IMR-90 (cell line): ENCODE measurements around the gene POLRMT. TPM values are rescaled to one million over a fixed set of nuclear protein-coding genes. Genes with fewer than 3 reads are reported as not detected.

Source experiments
- ATAC-seq: fragments of 200-7000 bp; cut with Tn5 transposase; 2 replicates; pipeline ENCODE4 v1.9.1; 2020; ENCODE audit warnings: low read depth, mild to moderate bottlenecking, moderate library complexity
- BruUV-seq: library from RNA; stranded (reverse); fragments of 400-500 nt; replicated peaks from 2 replicates; lab custom pipeline; 2021; lab: Mats Ljungman, UMichigan
- CTCF ChIA-PET: fragments of 300-600 bp; formaldehyde crosslinking; extraction: SDS; loops from one replicate; lab custom pipeline; 2021; ENCODE audit warnings: antibody characterized with exemption; lab: Yijun Ruan, JAX
- POLR2A ChIA-PET: fragments of 300-600 bp; sonication (Branson Sonifier 250); formaldehyde crosslinking; loops from one replicate; lab custom pipeline; 2022; ENCODE audit warnings: antibody characterized with exemption; ENCODE audit not compliant: unreplicated experiment; lab: Charles Lee
- DNase-seq: peaks from one replicate; pipeline ENCODE4 v3.0.0; 2013
- H2AFZ ChIP-seq: replicated peaks from 2 replicates; pipeline ENCODE3; 2013; ENCODE audit warnings: low read length, mild to moderate bottlenecking; ENCODE audit not compliant: poor library complexity
- H2AK5ac ChIP-seq: 2 replicates; pipeline ENCODE4 v1.6.1; 2013; ENCODE audit warnings: low read depth, low read length, inconsistent platforms
- H2AK9ac ChIP-seq: replicated peaks from 2 replicates; pipeline ENCODE3; 2013; ENCODE audit warnings: mild to moderate bottlenecking, low read depth, low read length, moderate library complexity; ENCODE audit not compliant: poor library complexity
- H2BK120ac ChIP-seq: 2 replicates; pipeline ENCODE4 v1.6.1; 2013; ENCODE audit warnings: low read depth, low read length, inconsistent platforms
- H2BK15ac ChIP-seq: 3 replicates; pipeline ENCODE4 v1.6.1; 2013; ENCODE audit warnings: low read depth, low read length, inconsistent platforms
- H2BK20ac ChIP-seq: 2 replicates; pipeline ENCODE4 v1.6.1; 2013; ENCODE audit warnings: low read depth, mild to moderate bottlenecking, inconsistent platforms, low read length, moderate library complexity
- H2BK5ac ChIP-seq: 2 replicates; pipeline ENCODE4 v1.6.1; 2013; ENCODE audit warnings: mild to moderate bottlenecking, low read depth, low read length, inconsistent platforms; ENCODE audit not compliant: poor library complexity, severe bottlenecking
- H3K14ac ChIP-seq: replicated peaks from 2 replicates; pipeline ENCODE4 v1.6.1; 2013; ENCODE audit warnings: low read depth, low read length, inconsistent platforms
- H3K18ac ChIP-seq: 2 replicates; pipeline ENCODE4 v1.6.1; 2013; ENCODE audit warnings: low read depth, low read length, control low read depth
- H3K23ac ChIP-seq: 2 replicates; pipeline ENCODE4 v1.6.1; 2013; ENCODE audit warnings: low read depth, low read length, inconsistent platforms
- H3K27ac ChIP-seq: 2 replicates; pipeline ENCODE4 v1.5.1; 2013; ENCODE audit warnings: mild to moderate bottlenecking, control low read depth, low read length; ENCODE audit not compliant: insufficient read depth
- H3K27me3 ChIP-seq: 2 replicates; pipeline ENCODE4 v1.6.1; 2013; ENCODE audit warnings: low read length; ENCODE audit not compliant: control insufficient read depth, insufficient read depth
- H3K36me3 ChIP-seq: 2 replicates; pipeline ENCODE4 v1.6.1; 2013; ENCODE audit warnings: low read length, mixed read lengths; ENCODE audit not compliant: control insufficient read depth, insufficient read depth
- H3K4ac ChIP-seq: 2 replicates; pipeline ENCODE4 v1.6.1; 2013; ENCODE audit warnings: low read depth, low read length, inconsistent platforms
- H3K4me1 ChIP-seq: 2 replicates; pipeline ENCODE4 v1.6.1; 2013; ENCODE audit warnings: low read length, mixed read lengths; ENCODE audit not compliant: control insufficient read depth, insufficient read depth
- H3K4me2 ChIP-seq: 2 replicates; pipeline ENCODE4 v1.6.1; 2013; ENCODE audit warnings: low read depth, mild to moderate bottlenecking, control low read depth, low read length, moderate library complexity
- H3K4me3 ChIP-seq: 2 replicates; pipeline ENCODE4 v1.5.1; 2013; ENCODE audit warnings: low read depth, mild to moderate bottlenecking, control low read depth, low read length, moderate library complexity; ENCODE audit not compliant: insufficient read depth
- H3K56ac ChIP-seq: 2 replicates; pipeline ENCODE4 v1.6.1; 2013; ENCODE audit warnings: low read length, inconsistent platforms; ENCODE audit not compliant: insufficient read depth; ENCODE audit errors: extremely low read depth
- H3K79me1 ChIP-seq, 2 experiments: 2 replicates each; pipeline ENCODE4 v1.6.1; 2013; ENCODE audit warnings: low read length in 2 of 2, inconsistent platforms in 1 of 2, low read depth in 1 of 2
- H3K9ac ChIP-seq: 2 replicates; pipeline ENCODE4 v1.6.1; 2013; ENCODE audit warnings: low read depth, low read length, control low read depth
- H3K9me1 ChIP-seq: 2 replicates; pipeline ENCODE4 v1.6.1; 2013; ENCODE audit warnings: low read length, inconsistent platforms; ENCODE audit not compliant: insufficient read depth
- H3K9me3 ChIP-seq: 2 replicates; pipeline ENCODE4 v1.6.1; 2013; ENCODE audit warnings: low read length; ENCODE audit not compliant: control insufficient read depth, insufficient read depth
- H4K20me1 ChIP-seq: 2 replicates; pipeline ENCODE4 v1.6.1; 2013; ENCODE audit warnings: low read length, inconsistent platforms; ENCODE audit not compliant: insufficient read depth
- H4K5ac ChIP-seq: 2 replicates; pipeline ENCODE4 v1.6.1; 2013; ENCODE audit warnings: mild to moderate bottlenecking, low read depth, low read length, control low read depth
- H4K8ac ChIP-seq, 2 experiments: 2 replicates each; pipeline ENCODE4 v1.6.1; 2013; ENCODE audit warnings: low read depth in 2 of 2, low read length in 2 of 2, control low read depth in 1 of 2, inconsistent platforms in 1 of 2
- H4K91ac ChIP-seq: 2 replicates; pipeline ENCODE4 v1.6.1; 2013; ENCODE audit warnings: low read depth, low read length, inconsistent platforms; ENCODE audit not compliant: insufficient read depth
- MXI1 ChIP-seq: IDR thresholded peaks from 2 replicates; pipeline ENCODE4 v1.6.1; 2012; ENCODE audit warnings: low read depth, mild to moderate bottlenecking, low read length, moderate library complexity, borderline replicate concordance
- WGBS, 2 experiments: methylation state at CpG; one replicate each; pipeline versions ENCODE4 v1.1.5 to v1.1.7; 2013; ENCODE audit warnings: missing lambda C conversion rate in 2 of 2; ENCODE audit not compliant: insufficient read length in 1 of 2; ENCODE audit errors: extremely low coverage in 2 of 2; 5-methylcytosine and 5-hydroxymethylcytosine counted together
- dilution Hi-C: fragments of 300-500 bp; cut with HindIII; formaldehyde crosslinking; loops from one replicate; pipeline ENCODE4 v1.14.3; 2018; ENCODE audit warnings: low sequenced_read_pairs; ENCODE audit not compliant: unreplicated experiment
- in situ Hi-C: fragments of 300-500 bp; cut with MboI; formaldehyde crosslinking; loops from 3 replicates; pipeline ENCODE4 v1.14.3; 2019; ENCODE audit warnings: low sequenced_read_pairs, inconsistent platforms, mixed read lengths
- intact Hi-C: fragments of 100-400 bp; cut with micrococcal nuclease; formaldehyde crosslinking; loops from 2 replicates; pipeline ENCODE4 v1.10.0; 2022
- polyA plus RNA-seq, 3 experiments: library from polyadenylated mRNA; depleted of rRNA; stranded (reverse); fragments of >200 nt; gene quantifications; 2 replicates each; pipeline ENCODE4 v1.2.3, GENCODE V29; 2012; ENCODE audit warnings: low replicate concordance in 1 of 3
- total RNA-seq: library from RNA; depleted of rRNA; stranded (reverse); fragments of >200 nt; gene quantifications from 2 replicates; pipeline ENCODE4 v1.2.3, GENCODE V29; 2012
- TF ChIP-seq, protein P1 (sequence below): fragments of 150-350 bp; IDR thresholded peaks from 2 replicates; pipeline ENCODE4 v1.6.1; 2017; ENCODE audit warnings: mild to moderate bottlenecking, antibody characterized with exemption, low read length, low read depth

Gene POLRMT
- total and polyA plus RNA-seq, 2 of the 4 experiments (the other 2 are of a cell fraction) = 9.9 to 29.6 TPM

DNA sequence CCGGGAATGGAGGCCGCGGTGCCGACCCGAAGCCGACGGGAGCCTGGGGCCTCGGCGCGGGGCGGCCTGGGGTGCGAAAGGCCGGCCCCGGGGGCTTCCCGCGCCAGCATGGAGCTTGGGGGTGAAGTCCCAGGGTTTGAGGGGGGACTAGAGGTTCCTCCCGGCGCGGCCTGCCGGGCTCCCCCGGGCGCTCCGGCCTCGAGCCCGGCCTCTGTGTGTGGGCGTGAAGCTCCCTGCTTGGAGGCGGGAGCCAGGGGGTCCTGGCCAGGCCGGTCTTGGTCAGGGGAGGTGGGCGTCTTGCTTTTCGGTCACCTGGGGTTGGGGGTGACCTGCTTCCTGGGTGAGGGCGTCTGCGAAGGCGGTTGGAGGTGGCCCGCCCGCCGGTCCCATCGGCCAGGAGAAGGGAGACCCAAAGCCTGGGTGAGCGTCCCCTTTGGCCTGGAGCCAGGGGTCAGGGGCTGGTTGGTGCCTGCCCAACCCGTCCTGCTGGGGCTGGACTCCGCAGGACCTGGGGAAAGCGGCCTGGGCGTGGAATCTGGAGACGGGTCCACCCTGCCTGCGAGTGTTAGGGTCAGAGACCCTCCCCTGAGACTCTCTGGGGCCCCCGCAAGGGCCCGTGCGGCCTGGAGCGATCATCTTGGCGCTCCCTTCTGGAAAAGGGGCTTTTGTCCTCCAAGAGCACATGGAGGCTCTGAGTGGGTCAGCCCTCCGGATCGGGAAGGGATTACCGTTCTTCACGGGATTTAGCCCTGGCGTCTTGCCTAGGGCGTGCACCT, 60.4 kb downstream of the POLRMT start:
- H4K20me1 ChIP-seq = peaks cover 49% of the 10 kb centered on the region
- dilution Hi-C loops = no loop called here
- peak; percentile 12 for ATAC-seq
- peak overlapping the region; percentile 93 for H3K4me2 ChIP-seq
- H3K4me3 ChIP-seq = peak overlapping the region; percentile 72
- peak overlapping the region; percentile 90 for H2AFZ ChIP-seq
- no peak overlapping the region for H3K18ac ChIP-seq
- H3K79me1 ChIP-seq = peaks cover 0 to 48% of the 10 kb centered on the region in 2 experiments; a peak in 2 of 4 replicates
- H3K23ac ChIP-seq = peak overlapping the region; percentile 79
- WGBS, 2 experiments = 0% methylated on average over 11 of the region's 55 CpGs; no CpG with 5 or more reads in 1 of the 2 experiments
- H3K14ac ChIP-seq = peak overlapping the region; percentile 58
- H2BK20ac ChIP-seq = no peak overlapping the region
- in situ Hi-C loops = no loop called here
- H3K56ac ChIP-seq = 0 out of 2 replicates have a peak overlapping the region, but pooled peaks have one; percentile 4
- H3K4ac ChIP-seq = peak overlapping the region; percentile 71
- intact Hi-C loops = no loop called here
- no peak overlapping the region for H2BK15ac ChIP-seq
- CTCF ChIA-PET = no interaction called here
- peak overlapping the region; percentile 50 to 77; a peak in 1 of 4 replicates for H4K8ac ChIP-seq
- peaks cover 26% of the 10 kb centered on the region for H3K4me1 ChIP-seq
- DNase-seq = peak; percentile 56
- peak overlapping the region; percentile 99 for H2AK9ac ChIP-seq
- H2BK120ac ChIP-seq = no peak overlapping the region
- H4K5ac ChIP-seq = no peak overlapping the region
- H3K9me1 ChIP-seq = peaks cover 11% of the 10 kb centered on the region; the same call in 1 of the 2 replicates
- H3K27me3 ChIP-seq = no peaks in the 10 kb centered on the region
- no peaks in the 10 kb centered on the region for H3K36me3 ChIP-seq
- POLR2A ChIA-PET = no interaction called here
- no peaks in the 10 kb centered on the region for H3K9me3 ChIP-seq
- peak overlapping the region; percentile 70 for H3K27ac ChIP-seq
- BruUV-seq = no TSS peak
- peak overlapping the region; percentile 59 for H2BK5ac ChIP-seq
- TF ChIP-seq, protein P1, sequence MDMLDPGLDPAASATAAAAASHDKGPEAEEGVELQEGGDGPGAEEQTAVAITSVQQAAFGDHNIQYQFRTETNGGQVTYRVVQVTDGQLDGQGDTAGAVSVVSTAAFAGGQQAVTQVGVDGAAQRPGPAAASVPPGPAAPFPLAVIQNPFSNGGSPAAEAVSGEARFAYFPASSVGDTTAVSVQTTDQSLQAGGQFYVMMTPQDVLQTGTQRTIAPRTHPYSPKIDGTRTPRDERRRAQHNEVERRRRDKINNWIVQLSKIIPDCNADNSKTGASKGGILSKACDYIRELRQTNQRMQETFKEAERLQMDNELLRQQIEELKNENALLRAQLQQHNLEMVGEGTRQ = no peak
- peak; percentile 78; the same call in 1 of the 2 replicates for TF ChIP-seq MXI1
- peak overlapping the region; percentile 66 for H3K9ac ChIP-seq
- peak overlapping the region; percentile 74 for H2AK5ac ChIP-seq
- peak overlapping the region; percentile 47; the same call in 1 of the 2 replicates for H4K91ac ChIP-seq
